NCI-H2227 (cell line): ENCODE results near the gene VWA5B1.

Source experiments
- DNase-seq: peaks from one replicate; lab custom pipeline; 2025; ENCODE audit not compliant: unreplicated experiment; lab: John Stamatoyannopoulos, UW

Gene VWA5B1

GRCh38 chr1:20346433-20346832, 55.8 kb downstream of the VWA5B1 start:
- DNase-seq, result no peak

- DNase-seq, result no peak
These were observed 57.0 kb downstream of the VWA5B1 start for GRCh38 chr1:20347699-20348098.

GRCh38 chr1:20348326-20348915, 57.7 kb downstream of the VWA5B1 start:
- no peak for DNase-seq

- no peak for DNase-seq
These were observed 58.9 kb downstream of the VWA5B1 start for GRCh38 chr1:20349561-20349960.

- no peak for DNase-seq
These were observed 59.3 kb downstream of the VWA5B1 start for GRCh38 chr1:20349971-20350370.

GRCh38 chr1:20350421-20350820, 59.7 kb downstream of the VWA5B1 start:
- DNase-seq, result no peak

- DNase-seq, result no peak
These were observed 61.4 kb downstream of the VWA5B1 start for GRCh38 chr1:20351911-20352701.

GRCh38 chr1:20353836-20354235, 63.2 kb downstream of the VWA5B1 start:
- no peak for DNase-seq

GRCh38 chr1:20354610-20355009, 63.9 kb downstream of the VWA5B1 start:
- DNase-seq, result no peak

- no peak for DNase-seq
These were observed 64.6 kb downstream of the VWA5B1 start for GRCh38 chr1:20355101-20355827.

- DNase-seq, result no peak
These were observed 65.4 kb downstream of the VWA5B1 start for GRCh38 chr1:20355828-20356735.

- no peak for DNase-seq
These were observed 66.3 kb downstream of the VWA5B1 start for GRCh38 chr1:20356850-20357459.

- DNase-seq, result no peak
These were observed 67.1 kb downstream of the VWA5B1 start for GRCh38 chr1:20357796-20358195.

GRCh38 chr1:20358761-20359263, 68.1 kb downstream of the VWA5B1 start:
- DNase-seq, result peak; percentile 57

- no peak for DNase-seq
These were observed 69.0 kb downstream of the VWA5B1 start for GRCh38 chr1:20359451-20360330.

GRCh38 chr1:20361401-20361800, 70.7 kb downstream of the VWA5B1 start:
- DNase-seq, result no peak

GRCh38 chr1:20361805-20362381, 71.2 kb downstream of the VWA5B1 start:
- peak; percentile 76 for DNase-seq

- DNase-seq, result no peak
These were observed 72.2 kb downstream of the VWA5B1 start for GRCh38 chr1:20362856-20363255.

GRCh38 chr1:20365421-20366055, 74.9 kb downstream of the VWA5B1 start:
- DNase-seq, result no peak
